HepG2 (cell line): ENCODE measurements around the gene AMZ2. TPM values are rescaled to one million over a fixed set of nuclear protein-coding genes. Genes with fewer than 3 reads are reported as not detected.

Source experiments
- AKAP8 ChIP-seq: sonication (generic); formaldehyde crosslinking; IDR thresholded peaks from 2 replicates; pipeline ENCODE4 v1.5.1; 2020; ENCODE audit warnings: mild to moderate bottlenecking, missing genetic modification reagents
- AKNA ChIP-seq: sonication (generic); formaldehyde crosslinking; IDR thresholded peaks from 2 replicates; pipeline ENCODE4 v1.4.0; 2020; ENCODE audit warnings: missing genetic modification reagents, borderline replicate concordance
- E2F1 ChIP-seq: sonication (generic); formaldehyde crosslinking; IDR thresholded peaks from 2 replicates; pipeline ENCODE4 v1.5.0; 2020; ENCODE audit warnings: missing genetic modification reagents
- NFRKB ChIP-seq: fragments of 450-650 bp; IDR thresholded peaks from 2 replicates; pipeline ENCODE4 v1.6.1; 2017
- PCBP1 ChIP-seq: fragments of 200-400 bp; formaldehyde crosslinking; IDR thresholded peaks from 2 replicates; pipeline ENCODE4 v1.6.1; 2017; ENCODE audit warnings: mild to moderate bottlenecking, low read depth, low read length, borderline replicate concordance
- RCOR2 ChIP-seq: IDR thresholded peaks from 2 replicates; pipeline ENCODE4 v1.6.1; 2016; ENCODE audit warnings: missing biosample characterization, missing genetic modification reagents
- SP140L ChIP-seq: sonication (generic); formaldehyde crosslinking; IDR thresholded peaks from 2 replicates; pipeline ENCODE4 v1.4.0; 2020; ENCODE audit warnings: missing genetic modification reagents, borderline replicate concordance
- ZBTB4 ChIP-seq: sonication (generic); formaldehyde crosslinking; IDR thresholded peaks from 2 replicates; pipeline ENCODE4 v1.4.0; 2020; ENCODE audit warnings: missing genetic modification reagents, mild to moderate bottlenecking, borderline replicate concordance
- ZNF329 ChIP-seq: sonication (generic); formaldehyde crosslinking; IDR thresholded peaks from 2 replicates; pipeline ENCODE4 v1.9.0; 2021; ENCODE audit warnings: low read depth, mild to moderate bottlenecking, missing genetic modification reagents
- ZNF335 ChIP-seq: sonication (generic); formaldehyde crosslinking; IDR thresholded peaks from 2 replicates; pipeline ENCODE4 v1.4.0; 2020; ENCODE audit warnings: missing genetic modification reagents
- ZNF350 ChIP-seq: sonication (generic); formaldehyde crosslinking; IDR thresholded peaks from 2 replicates; pipeline ENCODE4 v1.4.0; 2020; ENCODE audit warnings: mild to moderate bottlenecking, low read depth, missing genetic modification reagents, borderline replicate concordance
- ZNF484 ChIP-seq: sonication (generic); formaldehyde crosslinking; IDR thresholded peaks from 2 replicates; pipeline ENCODE4 v1.5.1; 2020; ENCODE audit warnings: mild to moderate bottlenecking, low read depth, missing genetic modification reagents, borderline replicate concordance
- ZNF543 ChIP-seq: sonication (generic); formaldehyde crosslinking; IDR thresholded peaks from 2 replicates; pipeline ENCODE4 v1.4.0; 2020; ENCODE audit warnings: mild to moderate bottlenecking, missing genetic modification reagents
- polyA plus RNA-seq, 8 experiments: library from polyadenylated mRNA; depleted of rRNA in 3 of 8; stranded (reverse) in 7 of 8; unstranded in 1 of 8; fragments of >200 nt; fragmentation: Illumina TruSeq in 4 of 8; extraction: Trizol in 4 of 8; gene quantifications; 2 replicates each; pipeline versions ENCODE4 v1.2.1 to v1.2.3, GENCODE V29; 2011 to 2016; ENCODE audit warnings: low read depth in 4 of 8, missing spikeins in 1 of 8, mixed read lengths in 1 of 8; ENCODE audit not compliant: insufficient read depth in 1 of 8
- total RNA-seq, 5 experiments: library from RNA; depleted of rRNA; stranded (reverse); fragments of >200 nt; fragmentation: Illumina TruSeq; extraction: Trizol; gene quantifications; 2 replicates each; pipeline ENCODE4 v1.2.3, GENCODE V29; 2016; ENCODE audit warnings: low read depth in 1 of 5
- TF ChIP-seq, protein P1 (sequence below): IDR thresholded peaks from 2 replicates; pipeline ENCODE4 v1.6.1; 2016; ENCODE audit warnings: mild to moderate bottlenecking
- TF ChIP-seq, protein P2 (sequence below): sonication (generic); formaldehyde crosslinking; IDR thresholded peaks from 2 replicates; pipeline ENCODE4 v1.8.0; 2022; ENCODE audit warnings: mild to moderate bottlenecking, missing genetic modification reagents

The AMZ2 gene
- total and polyA plus RNA-seq, 2 of the 13 experiments (the other 11 are each of a cell fraction or from before 2014, with no cell fraction given): 86.9 to 90.2 TPM

DNA sequence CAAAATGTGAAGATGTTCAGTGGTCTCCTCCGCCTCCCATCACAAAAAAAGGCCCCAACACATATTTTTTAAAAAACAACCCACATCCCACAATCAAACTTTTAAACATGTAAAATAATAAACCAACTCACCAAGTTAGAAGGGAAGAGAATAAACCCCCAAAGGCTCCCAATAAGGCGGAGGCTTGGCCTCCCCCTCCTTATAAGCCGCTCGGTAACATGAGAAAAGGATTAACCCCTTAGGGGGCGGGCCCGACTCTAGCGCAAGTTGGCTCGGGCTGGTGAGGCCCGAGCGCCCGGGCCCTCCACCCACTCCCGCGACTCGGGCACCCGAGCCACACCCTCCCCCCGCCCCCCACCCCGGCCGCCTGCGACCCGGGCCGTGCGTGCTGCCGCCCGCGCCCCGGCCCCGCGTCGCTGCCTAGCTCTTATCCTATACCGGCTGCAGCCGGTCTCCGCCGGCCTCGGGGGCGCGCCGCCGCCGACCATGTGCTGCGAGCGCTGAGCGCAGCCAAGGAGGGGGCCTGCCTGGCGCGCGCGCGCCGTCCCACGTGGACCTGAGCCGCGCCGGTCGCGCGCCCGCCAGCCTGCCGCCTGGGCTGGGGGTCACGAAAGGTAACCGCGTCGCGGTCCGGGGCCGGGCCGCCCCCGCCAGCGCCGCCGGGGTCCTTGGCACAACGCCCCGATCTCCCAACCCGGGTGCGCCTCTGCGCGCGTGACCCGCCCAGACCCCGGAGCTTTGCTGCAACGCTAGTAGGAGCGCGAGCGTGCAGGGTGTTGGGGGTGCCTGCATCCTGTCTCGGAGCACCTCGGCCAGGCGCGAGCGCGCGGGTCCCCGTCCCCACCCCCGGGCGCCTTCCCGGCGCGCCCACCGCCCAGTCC lies 43.4 kb downstream of the AMZ2 start, which contains the start of the genes ARSG and SLC16A6 (continued):
- TF ChIP-seq ZBTB4 (CRISPR knock-in tag) (no peak), SP140L (CRISPR knock-in tag) (no peak), PCBP1 (no peak), ZNF484 (CRISPR knock-in tag) (no peak), ZNF350 (CRISPR knock-in tag) (no peak), AKAP8 (CRISPR knock-in tag) (no peak), ZNF543 (CRISPR knock-in tag) (no peak), AKNA (CRISPR knock-in tag) (0 out of 2 replicates have a peak, but pooled peaks have one; percentile 41), ZNF335 (CRISPR knock-in tag) (no peak), ZNF329 (no peak), E2F1 (CRISPR knock-in tag) (no peak; the same call in 1 of the 2 replicates), NFRKB (no peak), RCOR2 (CRISPR knock-in tag) (no peak)
- TF ChIP-seq, protein P1, sequence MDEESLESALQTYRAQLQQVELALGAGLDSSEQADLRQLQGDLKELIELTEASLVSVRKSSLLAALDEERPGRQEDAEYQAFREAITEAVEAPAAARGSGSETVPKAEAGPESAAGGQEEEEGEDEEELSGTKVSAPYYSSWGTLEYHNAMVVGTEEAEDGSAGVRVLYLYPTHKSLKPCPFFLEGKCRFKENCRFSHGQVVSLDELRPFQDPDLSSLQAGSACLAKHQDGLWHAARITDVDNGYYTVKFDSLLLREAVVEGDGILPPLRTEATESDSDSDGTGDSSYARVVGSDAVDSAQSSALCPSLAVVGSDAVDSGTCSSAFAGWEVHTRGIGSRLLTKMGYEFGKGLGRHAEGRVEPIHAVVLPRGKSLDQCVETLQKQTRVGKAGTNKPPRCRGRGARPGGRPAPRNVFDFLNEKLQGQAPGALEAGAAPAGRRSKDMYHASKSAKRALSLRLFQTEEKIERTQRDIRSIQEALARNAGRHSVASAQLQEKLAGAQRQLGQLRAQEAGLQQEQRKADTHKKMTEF (CRISPR knock-in tag): no peak; the same call in 1 of the 2 replicates
- TF ChIP-seq, protein P2, sequence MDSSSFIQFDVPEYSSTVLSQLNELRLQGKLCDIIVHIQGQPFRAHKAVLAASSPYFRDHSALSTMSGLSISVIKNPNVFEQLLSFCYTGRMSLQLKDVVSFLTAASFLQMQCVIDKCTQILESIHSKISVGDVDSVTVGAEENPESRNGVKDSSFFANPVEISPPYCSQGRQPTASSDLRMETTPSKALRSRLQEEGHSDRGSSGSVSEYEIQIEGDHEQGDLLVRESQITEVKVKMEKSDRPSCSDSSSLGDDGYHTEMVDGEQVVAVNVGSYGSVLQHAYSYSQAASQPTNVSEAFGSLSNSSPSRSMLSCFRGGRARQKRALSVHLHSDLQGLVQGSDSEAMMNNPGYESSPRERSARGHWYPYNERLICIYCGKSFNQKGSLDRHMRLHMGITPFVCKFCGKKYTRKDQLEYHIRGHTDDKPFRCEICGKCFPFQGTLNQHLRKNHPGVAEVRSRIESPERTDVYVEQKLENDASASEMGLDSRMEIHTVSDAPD (CRISPR knock-in tag): no peak
